K562 (cell line): ENCODE results near the gene RETREG1. TPM values are rescaled to one million over a fixed set of nuclear protein-coding genes. Genes with fewer than 3 reads are reported as not detected.

Experiments used
- CHD7 ChIP-seq: fragments of 200-600 bp; sonication (generic); IDR thresholded peaks from one replicate; pipeline ENCODE4 v1.6.1; 2012; ENCODE audit warnings: mild to moderate bottlenecking, low read depth, low read length, inconsistent platforms
- PHF20 ChIP-seq: fragments of 450-650 bp; IDR thresholded peaks from 2 replicates; pipeline ENCODE4 v1.6.1; 2018; ENCODE audit not compliant: partially characterized antibody
- POLR3A ChIP-seq: IDR thresholded peaks from 2 replicates; pipeline ENCODE4 v1.6.1; 2011; ENCODE audit warnings: borderline replicate concordance, mild to moderate bottlenecking, moderate library complexity; ENCODE audit not compliant: insufficient read length, insufficient read depth; ENCODE audit errors: extremely low read depth
- polyA plus RNA-seq, 8 experiments: library from polyadenylated mRNA; depleted of rRNA in 4 of 8; stranded (reverse) in 5 of 8; unstranded in 3 of 8; fragments of >200 nt; fragmentation: Nextera tagmentation in 2 of 8; fragmentation: Illumina TruSeq in 1 of 8; extraction: Ambion mirVana in 2 of 8; extraction: Trizol in 1 of 8; gene quantifications; 2 replicates each; pipeline versions ENCODE4 v1.2.1 to v1.2.3, GENCODE V29; 2011 to 2014; ENCODE audit warnings: inconsistent platforms in 1 of 8, missing spikeins in 1 of 8
- total RNA-seq, 7 experiments: library from RNA; depleted of rRNA in 6 of 7; stranded (reverse); fragments of >200 nt in 6 of 7; fragmentation: Illumina TruSeq in 2 of 7; extraction: Trizol in 2 of 7; gene quantifications; 2 replicates each; pipeline versions ENCODE4 v1.2.1 to v1.2.3, GENCODE V29; 2011 to 2021; ENCODE audit warnings: low replicate concordance in 1 of 7

RETREG1 gene
- total and polyA plus RNA-seq, 9 of the 15 experiments (the other 6 are each of a cell fraction or from before 2014, with no cell fraction given) = 0.01 to 0.20 (median 0.08) TPM; not detected in 5

GRCh38 chr5:16548115-16548514 is 68.7 kb downstream of the RETREG1 start (continued):
- no peak for TF ChIP-seq CHD7
- no peak for TF ChIP-seq POLR3A
- TF ChIP-seq PHF20 = no peak
